ENCODE results near the gene ADPRH.

- no peak for TF ChIP-seq CTCF (IDR thresholded peaks at IDR 0.05)
- TF ChIP-seq ZFX (IDR thresholded peaks at IDR 0.05; ENCODE audit: borderline replicate concordance) = no peak
Measured at GRCh38 chr3:119635719-119636118, 56.4 kb downstream of the ADPRH start.
